Measurements from ENCODE around the gene GPR107.

The GPR107 gene

DNA sequence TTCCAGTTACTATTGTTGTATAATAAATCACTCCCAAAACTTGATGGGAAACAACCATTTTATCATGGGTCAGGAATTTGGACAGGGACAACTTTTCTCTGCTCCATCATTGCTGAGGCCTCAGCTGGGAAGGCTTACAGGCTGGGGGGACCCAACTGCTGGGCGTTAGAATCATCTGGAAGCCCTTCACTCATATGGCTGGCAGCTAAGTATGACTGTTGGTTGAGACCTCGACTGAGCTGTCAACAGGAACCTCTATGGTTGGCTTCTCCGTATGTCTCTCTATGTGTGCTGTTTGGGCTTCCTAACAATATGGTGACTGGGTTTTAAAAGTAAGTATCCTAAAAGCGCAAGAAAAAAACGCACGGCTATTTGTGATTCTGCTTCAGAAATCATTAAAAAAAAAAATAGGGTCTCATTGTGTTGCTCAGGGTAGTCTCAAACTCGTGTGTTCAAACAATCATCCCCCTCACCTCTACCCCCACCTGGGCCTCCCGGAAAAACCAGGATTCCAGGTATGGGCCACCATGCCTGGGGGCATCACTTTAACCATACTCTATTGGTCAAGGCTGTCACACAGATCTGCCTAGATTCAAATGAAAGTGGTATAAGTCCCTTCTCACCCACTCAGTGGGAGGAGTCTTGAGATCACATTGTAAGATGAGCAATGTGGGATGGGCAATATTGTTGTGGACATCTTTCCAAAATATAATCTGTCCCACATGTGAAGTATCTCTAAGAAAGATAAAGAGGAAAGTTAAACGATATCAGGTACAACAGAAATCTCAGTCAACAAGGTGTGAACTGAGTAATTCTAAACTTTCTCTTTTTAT, 26.0 kb upstream of the GPR107 start:
- peak; percentile 29 for DNase-seq (ENCODE audit: low read depth, low spot score)

DNA sequence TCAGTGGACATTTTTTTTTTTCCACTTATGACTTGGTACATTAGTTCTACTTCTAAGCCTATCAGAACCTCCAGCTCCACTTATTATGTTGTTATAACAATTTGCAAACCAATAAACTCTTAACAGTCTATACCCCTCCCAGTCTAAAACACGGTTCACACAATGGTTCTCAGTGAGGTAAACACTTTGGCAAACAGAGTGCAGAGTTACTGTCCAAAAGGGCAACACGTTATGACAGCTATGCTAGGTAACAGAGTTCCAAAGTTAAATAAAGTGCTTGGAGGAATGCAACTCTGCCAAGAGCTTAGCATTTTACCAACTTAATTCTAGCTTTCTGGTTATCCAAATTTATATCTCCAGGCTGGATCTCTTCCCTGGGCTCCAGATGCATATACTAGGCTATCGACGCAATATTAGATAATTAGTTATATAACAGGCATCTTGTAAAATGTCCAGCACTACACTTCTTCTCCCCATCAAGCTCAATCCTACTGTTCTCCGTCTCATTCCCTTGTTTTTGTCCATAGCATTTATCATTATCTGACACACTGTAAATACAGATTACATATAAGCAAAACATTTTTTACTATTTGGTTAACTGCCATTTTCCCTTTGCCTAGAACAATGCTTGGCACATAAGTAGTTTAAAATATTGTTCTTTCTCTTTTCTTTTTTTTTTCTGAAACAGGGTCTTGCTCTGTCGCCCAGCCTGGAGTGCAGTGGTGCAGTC, 25.0 kb upstream of the GPR107 start:
- DNase-seq (ENCODE audit: low read depth, low spot score): no peak

DNA sequence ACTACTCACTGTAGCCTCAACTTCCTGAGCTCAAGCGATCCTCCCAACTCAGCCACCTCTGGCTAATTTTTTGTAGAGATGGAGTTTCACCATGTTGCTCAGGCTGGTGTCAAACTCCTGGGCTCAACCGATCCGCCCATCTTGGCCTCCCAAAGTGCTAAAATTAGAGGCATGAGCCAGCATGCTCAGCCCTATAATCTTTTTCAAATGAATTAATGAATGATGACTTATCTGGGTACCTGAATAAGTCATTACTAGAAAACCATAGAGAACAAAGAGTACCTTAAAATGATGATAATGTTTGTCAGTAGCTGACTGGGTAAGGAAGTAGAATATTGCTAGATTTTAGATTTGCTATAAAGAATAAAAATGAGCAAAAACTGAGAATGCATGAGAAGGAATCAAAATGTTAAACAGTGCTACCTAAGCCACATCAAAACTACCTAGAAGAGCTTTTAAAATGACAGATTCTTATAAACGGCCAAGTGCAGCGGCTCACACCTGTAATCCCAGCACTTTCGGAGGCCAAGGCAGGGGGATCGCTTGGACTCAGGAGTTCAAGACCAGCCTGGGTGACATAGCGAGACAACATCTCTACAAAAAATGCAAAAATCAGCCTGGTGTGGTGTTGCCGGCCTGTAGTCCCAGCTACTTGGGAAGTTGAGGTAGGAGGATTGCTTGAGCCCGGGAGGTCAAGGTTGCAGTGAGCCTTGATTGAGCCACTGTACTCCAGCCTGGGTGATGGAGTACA, 24.3 kb upstream of the GPR107 start:
- no peak for DNase-seq (ENCODE audit: low read depth, low spot score)

DNA sequence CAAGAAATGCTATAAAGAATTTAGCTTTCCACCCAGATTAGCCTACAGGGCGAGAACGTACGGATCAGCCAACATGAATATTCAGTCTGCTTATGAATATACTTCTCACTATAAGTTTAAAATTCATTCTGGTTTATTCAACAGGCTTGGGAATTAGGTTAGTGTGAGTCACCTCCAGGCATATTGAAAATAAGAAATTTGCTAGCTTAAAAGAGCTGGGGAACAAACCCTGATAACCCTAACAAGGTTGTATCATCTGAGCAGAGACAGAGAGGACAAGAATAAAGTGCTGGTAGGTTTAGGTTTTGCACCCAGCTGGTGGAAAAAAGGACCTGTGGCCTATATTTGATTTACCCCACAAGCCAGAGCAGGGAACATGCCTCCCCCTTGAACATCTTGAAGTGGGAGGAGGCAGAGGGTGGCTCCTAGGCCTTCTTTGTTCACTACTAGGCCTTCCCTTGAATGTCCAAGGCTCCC, 23.0 kb upstream of the GPR107 start:
- no peak for DNase-seq (ENCODE audit: low read depth, low spot score)

DNA sequence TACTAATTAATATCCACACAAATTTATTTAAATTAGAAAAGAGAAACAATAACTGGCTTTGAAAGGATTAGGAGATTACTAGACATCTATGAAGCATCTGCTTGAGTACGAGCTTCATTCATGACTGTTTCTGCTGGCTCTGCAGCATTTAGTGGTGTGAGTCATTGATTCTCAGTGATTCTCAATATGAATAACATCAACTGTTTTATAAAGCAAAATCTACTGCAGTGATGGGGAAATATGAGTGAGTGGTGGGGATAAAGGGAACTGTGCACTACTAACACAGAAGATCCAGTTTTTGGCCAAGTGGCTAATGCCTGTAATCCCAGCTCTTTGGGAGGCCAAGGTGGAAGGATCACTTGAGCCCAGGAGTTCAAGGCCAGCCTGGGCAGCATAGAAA, 19.1 kb upstream of the GPR107 start:
- no peak for DNase-seq (ENCODE audit: low read depth, low spot score)

DNA sequence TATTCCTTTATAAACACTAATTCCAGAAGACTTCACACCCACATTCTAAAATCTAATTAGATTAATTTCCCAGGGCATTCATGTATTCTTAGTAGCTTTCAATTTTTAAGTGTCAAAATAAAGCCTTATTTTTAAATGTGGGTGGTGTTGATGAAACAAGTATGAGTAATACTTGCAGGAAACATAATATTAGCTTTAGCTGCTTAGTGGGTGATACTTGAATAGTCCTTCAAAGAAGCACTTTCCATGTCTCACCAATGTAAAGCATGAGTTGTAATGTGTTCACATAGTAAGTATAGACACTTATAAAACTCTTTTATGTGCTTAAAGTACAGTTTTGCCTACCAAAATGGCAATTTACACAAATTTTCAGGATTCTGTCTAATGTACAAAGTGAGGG, 17.6 kb upstream of the GPR107 start:
- no peak for DNase-seq (ENCODE audit: low read depth, low spot score)

DNA sequence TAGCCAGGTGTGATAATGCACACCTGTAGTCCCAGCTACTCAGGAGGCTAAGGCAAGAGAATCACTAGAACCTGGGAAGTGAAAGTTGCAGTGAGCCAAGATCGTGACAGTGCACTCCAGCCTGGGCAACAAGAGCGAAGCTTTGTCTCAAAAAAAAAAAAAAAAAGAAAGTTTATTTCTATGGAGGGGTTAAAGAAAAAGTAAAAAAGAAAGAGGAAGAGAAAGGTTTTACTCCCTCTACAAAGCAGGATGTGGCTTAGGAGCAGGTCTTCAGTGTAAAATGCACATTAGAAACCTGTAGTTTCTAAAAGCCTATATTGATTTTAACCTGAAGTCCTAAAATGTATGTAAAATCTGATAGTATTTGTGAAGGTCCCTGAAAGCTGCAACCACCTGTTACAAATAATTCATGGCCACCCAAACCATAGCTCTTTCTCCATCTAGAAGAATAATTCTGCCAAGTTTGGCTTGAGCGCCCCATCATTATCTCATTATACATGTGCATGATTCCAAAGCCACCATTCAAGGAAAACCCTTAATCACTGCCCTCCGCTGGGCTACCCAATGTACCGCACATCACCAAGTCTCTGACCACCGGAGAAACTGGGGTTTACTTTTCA, 14.1 kb upstream of the GPR107 start:
- no peak for DNase-seq (ENCODE audit: low read depth, low spot score)

DNA sequence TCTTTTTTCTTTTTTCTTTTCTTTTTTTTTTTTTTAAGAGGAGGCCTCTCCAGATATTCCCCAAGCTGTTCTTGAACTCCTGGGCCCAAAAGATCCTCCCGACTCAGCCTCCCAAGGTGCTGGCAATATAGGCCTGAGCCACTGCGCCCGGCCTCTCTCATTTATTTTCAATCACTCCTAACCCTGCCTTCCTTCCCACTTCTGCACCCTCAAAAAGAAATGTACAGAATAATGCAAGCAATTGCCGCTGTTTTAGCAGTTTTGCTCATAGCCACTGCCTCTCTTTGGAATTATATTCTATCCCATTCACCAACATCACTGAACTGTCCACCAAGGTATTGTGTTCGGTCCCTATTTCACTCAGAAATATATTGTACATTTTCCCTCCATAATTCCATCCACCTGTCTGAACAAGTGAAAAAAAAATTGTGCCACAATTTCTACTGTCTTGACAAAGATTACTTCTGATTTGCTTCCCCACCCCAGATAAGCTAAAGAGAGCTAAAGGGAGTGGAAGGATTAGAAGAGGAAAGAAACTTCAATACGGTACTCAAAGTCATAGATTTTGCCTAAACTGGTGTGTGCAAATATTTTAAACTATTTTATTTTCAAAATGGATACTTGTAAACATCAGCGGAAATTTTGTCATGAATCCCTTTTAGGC, 12.6 kb upstream of the GPR107 start:
- no peak for DNase-seq (ENCODE audit: low read depth, low spot score)

DNA sequence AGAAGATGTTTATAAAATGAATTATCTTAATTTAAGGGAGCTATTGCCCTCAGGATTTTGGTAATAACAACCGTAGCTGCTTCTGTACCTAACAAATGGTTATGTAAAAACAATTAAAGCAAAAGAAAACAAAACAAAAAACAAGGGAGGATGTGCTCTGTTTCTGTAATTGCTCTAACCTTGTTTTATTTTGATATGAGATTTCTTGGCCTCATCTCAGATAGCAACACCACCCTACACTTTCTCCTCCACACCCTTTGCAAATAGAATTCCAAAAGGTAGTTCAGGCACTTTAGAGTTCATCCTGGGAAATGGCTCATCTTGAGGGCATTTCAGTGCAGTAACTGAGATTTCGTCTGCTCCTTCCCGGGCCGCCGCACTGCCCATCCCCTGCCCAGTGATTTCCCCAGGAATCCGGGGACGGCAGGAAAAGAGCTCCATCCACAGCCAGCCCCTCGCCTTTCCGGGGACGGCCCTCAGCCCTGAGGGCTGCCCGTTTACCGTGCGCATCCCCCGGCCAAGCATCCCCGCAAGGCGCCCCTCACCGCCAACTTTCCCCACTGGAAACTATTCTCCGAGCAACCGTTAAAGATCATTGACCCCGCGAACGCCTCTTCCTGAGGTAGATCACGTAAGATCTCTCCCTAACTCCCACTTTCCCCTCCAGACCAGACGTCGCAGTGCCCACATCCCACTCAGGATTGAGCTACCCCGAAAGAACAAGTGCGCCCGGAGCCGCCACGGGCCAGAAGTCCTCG, 11.9 kb upstream of the GPR107 start:
- DNase-seq (ENCODE audit: low read depth, low spot score): peak; percentile 33

DNA sequence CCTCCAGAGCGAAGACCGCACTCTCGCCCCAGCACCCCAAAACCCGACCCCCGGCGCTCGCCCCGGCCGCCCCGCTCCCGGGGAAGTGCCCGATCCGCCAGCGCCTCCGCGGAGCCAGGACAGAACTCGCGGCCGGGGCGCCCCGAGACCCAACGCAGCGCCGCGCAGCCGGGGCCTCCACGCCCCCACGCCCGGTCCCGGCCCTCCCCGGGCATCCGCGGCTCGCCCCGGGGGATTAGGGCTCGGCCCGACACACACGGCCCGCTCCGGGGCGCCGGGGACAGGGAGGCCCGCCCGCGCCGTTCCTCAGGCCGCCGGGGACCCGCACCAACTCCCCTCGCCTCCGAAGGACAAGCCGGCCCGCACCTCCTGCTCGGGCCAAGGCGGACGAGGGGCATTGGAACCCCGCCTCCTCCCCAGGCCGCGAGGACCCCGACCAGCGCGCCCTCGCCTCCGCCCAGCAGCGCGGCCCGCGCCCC, 11.3 kb upstream of the GPR107 start:
- no peak for DNase-seq (ENCODE audit: low read depth, low spot score)

DNA sequence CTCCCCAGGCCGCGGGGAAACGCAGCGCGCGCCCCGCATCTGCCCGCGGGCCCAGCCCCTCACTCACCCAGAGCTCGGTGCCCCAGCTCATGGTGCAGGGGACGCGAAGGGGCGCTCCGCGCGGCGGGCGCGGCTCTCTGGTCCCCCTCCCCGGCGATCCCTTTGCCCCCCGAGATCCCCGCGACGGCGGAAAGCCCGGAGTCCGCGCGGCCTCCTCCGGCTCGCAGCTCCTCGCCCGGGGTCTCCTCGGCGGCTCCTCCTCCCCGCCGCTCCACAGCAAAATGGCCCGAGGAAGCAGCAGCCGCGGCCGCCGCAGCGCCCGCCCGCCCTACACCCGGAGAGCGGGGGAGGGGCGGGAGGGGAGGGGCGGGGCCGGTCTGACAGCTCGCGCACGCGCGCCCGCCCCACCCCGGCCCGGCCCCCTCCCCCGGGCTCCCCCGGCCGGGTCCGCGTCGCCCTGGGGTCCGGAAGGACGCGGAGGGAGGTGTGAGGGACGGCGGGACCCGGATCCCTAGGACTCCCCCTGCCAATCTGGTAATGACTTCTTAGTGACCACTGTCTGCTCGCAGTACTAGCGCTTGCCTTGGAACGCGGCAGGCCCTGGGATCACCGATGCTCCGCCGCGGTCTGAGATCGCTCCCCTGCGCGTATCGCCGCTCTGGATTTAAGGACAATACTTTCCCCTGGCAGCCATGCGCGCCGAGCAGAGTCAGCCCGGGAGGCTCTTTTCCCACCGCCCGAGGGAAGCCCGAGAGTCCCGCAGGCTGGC, 10.6 kb upstream of the GPR107 start, which contains the start of gene FNBP1:
Gene FNBP1 (minus strand): TSS at position 305 of the 769 bp plus-strand sequence. CDS start 214 bp downstream, at position 91.
- DNase-seq (ENCODE audit: low read depth, low spot score): peak; percentile 85

DNA sequence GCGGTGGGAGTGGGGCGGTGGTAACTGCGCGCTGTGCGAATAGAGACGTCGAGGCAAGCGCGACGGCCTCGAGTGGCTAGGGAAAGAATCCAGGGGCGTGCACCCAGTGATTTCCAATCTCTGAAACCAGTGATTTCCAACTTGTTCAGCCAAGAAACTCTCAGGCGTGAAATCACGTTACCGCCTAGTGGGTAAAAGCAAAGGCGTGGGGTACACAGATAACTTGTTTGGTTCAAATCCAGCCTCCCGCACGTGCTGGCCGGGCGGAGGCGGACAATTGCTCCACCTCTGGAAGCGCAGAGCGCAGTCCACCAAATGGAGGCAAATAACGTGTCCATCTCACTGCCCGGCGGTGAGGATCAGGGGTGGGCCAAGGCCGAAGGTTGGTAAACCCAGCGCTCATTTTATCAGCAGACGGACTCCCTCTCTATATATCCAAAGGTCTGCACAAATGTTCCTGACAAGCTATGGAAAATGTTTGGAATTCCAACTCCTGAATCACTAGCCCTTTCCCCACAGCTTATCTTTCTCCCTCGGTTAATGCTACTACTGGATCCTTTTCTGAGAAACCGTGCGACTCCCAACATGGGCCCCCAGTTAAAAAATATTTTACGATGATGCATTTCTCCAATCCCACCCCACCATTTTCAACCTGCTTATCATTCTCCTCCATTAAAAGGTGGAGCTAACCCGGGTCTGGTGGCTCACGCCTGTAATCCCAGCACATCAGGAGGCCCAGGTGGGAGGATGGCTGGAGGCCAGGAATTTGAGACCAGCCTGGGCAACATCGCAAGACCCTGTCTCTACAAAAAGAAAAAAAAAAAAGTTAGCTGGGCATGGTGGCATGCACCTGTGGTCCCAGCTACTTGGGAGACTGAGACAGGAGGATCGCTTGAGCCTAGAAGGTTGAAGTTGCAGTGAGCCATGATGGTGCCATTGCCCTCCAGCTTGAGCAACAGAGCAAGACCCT, 9.8 kb upstream of the GPR107 start:
- DNase-seq (ENCODE audit: low read depth, low spot score): peak; percentile 66

DNA sequence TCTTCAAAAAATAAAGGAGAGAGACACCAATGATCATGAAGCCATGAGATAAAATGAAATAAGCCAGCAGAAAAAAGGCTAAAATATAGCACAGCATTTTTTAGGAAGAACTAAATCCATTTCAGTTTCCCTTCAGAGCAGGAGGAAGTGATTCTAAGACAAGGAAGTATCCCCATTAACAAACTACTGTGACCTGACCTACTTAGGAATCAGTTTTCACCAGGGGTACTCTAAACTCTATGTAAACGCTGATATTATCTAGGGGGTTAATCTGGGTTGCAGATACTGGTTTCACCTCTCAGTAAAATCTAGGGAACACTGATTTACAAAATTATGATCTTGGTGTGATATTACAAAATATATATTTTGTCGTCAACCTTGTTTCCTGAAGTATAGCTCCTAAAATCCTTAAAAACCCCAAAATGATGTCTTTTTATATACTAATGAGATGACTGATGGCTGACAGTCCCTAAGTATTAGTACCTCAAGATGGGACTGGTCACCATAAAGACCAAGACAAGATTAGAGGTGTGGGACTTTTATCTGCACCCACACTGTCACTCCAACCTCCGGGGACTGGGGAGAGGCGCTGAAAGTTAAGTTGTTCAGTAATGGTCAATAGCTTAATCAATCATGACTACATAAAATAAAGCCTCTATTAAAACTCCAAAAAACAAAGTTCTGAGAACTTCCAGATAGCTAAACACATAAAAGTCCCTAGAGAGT, 7.8 kb upstream of the GPR107 start:
- no peak for DNase-seq (ENCODE audit: low read depth, low spot score)

DNA sequence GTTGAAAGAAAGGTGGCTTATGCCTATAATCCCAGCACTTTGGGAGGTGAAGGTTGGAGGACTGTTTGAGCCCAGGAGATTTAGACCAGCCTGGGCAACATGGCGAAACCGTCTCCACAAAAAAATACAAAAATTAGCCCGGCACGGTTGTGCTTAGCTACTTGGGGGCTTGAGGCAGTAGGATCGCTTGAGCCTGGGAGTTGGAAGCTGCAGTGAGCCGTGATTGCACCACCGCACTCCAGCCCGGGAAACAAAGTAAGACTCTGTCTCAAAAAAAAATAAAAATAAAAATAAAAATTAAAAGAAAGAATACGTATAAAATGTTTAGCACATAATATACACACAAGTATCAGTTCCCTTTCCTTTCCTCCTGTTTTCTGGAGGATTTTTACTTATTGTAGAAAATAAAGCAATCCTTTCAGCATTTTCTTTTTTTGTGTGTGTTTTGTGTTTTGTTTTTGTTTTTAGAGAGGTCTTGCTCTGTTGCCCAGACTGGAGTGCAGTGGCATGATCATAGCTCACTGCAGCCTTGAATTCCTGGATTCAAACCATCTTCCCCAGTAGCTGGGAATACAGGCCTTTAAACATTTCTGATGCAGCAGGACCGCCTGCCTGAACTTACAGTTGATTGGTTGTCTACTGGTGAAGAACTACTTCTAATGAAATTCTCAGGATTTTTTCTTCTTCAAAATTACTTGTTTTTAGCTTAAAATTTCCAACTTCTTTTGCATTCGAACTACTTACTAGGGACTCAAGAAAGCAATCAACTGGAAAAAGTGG, 4.1 kb upstream of the GPR107 start:
- DNase-seq (ENCODE audit: low read depth, low spot score): no peak

DNA sequence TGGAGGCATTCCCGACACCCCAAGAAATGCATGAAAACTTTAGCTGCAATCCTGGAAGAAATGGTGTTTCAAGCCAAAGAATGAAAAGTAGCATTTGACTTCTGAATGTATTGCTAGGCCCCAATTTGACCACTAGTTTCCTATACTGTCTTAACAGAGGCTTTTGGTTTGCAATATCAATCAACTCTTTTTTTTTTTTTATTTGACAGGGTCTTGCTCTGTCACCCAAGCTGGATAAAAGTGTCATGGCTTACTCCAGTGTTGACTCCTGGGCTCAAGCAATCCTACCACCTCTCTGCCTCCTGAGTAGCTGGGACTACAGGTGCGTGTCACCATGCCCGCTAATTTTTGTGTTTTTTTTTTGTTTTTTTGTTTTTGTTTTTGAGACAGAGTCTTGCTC, 3.2 kb upstream of the GPR107 start:
- no peak for DNase-seq (ENCODE audit: low read depth, low spot score)

DNA sequence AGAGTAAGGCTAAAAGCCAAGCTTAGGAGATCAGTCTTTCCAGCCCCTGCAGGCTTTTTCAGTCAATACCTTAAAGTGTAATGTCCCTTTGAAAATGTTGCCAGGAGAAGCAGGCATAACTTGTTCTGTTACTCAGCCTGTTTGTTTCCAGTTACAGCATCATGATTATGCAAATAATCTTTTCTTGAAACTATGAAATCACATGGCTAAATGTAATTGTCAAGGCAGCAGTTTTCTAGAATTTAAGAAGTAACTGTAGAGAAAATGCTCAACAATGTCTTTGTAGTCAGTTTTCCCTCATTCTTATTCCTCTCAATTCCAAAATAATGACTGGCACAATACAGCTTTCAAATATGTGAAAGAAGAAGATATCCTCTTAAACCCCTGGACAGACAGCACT, 1.9 kb upstream of the GPR107 start:
- DNase-seq (ENCODE audit: low read depth, low spot score): no peak

DNA sequence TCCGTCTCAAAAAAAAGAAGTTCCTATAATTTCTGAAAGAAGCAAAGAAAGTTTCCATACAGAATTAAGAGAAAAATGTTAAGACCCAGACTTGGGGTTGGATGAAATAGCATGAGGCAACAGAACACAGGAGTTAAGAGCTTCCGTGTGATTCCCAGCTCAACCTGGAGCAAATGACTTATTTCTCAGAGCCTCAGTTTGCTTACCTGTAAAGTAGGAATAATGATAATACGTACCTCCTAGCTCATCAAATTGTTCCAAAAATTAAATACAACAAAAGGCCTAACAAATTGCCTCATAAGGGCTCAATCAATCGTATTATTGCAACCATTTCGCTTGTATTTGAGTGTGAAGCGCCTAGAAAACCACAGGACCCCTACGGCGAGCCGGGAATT, 600 bp upstream of the GPR107 start:
- no peak for DNase-seq (ENCODE audit: low read depth, low spot score)

All from ELF-1 (cell line).